GM13977 (cell line): Measurements from ENCODE around the gene ADAP1.
"Not testable (repeated sequence)": the region's sequence is repeated elsewhere in the genome, so short reads cannot be mapped to it uniquely, and the experiment has no call there.

Experiments used
- DNase-seq: peaks from one replicate; pipeline ENCODE4 v3.0.0; 2012; ENCODE audit warnings: low spot score
- in situ Hi-C: fragments of 300-500 bp; cut with MboI; formaldehyde crosslinking; loops from one replicate; pipeline ENCODE4 v1.12.0; 2022; ENCODE audit warnings: low sequenced_read_pairs, low pct_unique_long_range_greater_than_20kb, mixed read lengths, inconsistent platforms; ENCODE audit not compliant: unreplicated experiment
- TF ChIP-seq, protein P1 (sequence below): IDR thresholded peaks from 2 replicates; pipeline ENCODE4 v1.5.1; 2012; ENCODE audit warnings: mild to moderate bottlenecking, control low read depth; ENCODE audit not compliant: insufficient read depth; ENCODE audit errors: extremely low read depth, missing control alignments

Gene ADAP1

DNA sequence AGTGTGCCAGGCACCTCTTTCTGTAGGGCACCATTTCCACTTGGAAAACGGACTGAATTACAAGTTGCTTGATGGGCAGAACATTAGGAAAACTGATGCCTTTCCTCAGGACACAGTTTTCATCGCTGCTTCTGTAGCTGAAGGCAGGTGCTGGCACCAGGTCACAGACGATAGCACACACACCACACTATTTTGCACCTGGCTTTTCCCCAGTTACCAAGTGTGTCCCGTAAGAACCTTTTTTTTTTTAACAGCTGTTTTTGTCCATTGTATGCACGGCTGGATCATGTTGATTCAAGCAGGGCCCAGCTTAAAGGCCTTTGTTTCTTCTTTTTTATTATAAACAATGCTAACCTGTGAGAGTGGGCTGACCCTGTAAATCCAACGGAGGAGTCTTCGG, 79.4 kb downstream of the ADAP1 start:
- in situ Hi-C loops = no loop called here
- DNase-seq = no peak

DNA sequence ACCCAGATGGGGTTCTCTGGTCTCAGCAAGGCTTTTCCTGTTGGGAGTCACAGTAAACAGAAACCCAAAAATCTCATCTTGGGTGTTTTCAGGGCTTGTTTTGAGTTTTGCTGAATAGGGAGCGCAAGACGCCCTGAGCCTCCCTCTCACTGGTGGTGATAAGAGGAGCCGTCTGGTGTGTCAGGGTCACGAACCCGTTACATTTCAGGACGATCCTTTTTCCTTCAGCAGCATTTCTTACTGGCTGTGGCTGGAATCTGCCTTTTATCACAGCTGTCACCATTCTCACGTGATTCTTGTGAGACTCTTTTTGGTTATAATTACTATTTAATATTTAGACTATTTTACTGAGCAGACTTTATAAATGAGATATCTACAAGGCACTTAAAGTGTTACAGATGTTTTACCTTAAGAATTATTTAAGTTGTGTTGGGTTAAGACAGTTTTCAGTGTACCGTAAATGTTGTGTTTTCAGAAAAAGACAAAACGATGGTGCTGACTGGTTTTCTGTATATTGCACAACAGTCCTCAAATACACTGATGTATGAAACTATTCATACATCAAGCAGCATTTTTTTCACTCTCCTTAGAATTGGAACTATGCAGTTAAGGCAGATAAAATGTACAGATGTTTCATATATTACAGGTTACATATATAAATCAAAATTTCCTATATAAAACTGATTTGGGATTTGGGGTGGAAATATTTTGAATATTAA, 80.3 kb downstream of the ADAP1 start:
- DNase-seq = no peak
- in situ Hi-C loops = no loop called here
- TF ChIP-seq, protein P1, sequence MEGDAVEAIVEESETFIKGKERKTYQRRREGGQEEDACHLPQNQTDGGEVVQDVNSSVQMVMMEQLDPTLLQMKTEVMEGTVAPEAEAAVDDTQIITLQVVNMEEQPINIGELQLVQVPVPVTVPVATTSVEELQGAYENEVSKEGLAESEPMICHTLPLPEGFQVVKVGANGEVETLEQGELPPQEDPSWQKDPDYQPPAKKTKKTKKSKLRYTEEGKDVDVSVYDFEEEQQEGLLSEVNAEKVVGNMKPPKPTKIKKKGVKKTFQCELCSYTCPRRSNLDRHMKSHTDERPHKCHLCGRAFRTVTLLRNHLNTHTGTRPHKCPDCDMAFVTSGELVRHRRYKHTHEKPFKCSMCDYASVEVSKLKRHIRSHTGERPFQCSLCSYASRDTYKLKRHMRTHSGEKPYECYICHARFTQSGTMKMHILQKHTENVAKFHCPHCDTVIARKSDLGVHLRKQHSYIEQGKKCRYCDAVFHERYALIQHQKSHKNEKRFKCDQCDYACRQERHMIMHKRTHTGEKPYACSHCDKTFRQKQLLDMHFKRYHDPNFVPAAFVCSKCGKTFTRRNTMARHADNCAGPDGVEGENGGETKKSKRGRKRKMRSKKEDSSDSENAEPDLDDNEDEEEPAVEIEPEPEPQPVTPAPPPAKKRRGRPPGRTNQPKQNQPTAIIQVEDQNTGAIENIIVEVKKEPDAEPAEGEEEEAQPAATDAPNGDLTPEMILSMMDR = no peak

More for the DNA sequence above, 79.4 kb downstream of the ADAP1 start:
- TF ChIP-seq, protein P1 = no peak

DNA sequence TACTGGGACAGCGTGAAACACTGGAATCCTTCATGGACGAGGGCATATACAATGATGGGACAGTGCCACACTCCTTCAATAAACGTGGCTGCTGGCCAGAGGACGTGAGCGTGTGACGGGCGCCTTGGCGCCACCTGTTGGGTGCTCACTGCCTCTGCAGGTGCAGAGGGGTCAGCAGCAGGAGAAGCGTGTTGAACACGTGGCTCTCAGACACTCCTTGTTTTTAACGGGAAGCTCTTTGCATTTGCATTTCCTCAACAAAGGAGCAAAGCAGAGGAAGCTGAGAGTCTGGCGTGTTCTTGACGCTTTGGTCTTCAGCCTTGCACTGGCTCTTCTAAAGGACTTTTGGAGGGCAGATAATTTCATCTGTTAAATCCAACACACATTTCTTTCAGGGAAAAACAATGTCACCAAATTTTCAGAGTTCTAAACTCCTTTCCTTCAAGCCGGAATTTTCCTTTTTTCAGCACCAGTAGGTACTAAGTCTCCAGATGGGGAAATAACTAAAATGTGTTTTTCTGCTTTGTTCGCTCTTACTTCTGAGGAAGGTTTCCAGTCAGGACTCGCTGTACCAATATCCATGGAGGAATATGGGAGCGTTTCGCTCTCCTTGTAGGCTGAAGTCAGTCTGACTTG, 81.0 kb downstream of the ADAP1 start:
- DNase-seq = peak; percentile 88
- TF ChIP-seq, protein P1 = peak; percentile 98
- in situ Hi-C loops = no loop called here

DNA sequence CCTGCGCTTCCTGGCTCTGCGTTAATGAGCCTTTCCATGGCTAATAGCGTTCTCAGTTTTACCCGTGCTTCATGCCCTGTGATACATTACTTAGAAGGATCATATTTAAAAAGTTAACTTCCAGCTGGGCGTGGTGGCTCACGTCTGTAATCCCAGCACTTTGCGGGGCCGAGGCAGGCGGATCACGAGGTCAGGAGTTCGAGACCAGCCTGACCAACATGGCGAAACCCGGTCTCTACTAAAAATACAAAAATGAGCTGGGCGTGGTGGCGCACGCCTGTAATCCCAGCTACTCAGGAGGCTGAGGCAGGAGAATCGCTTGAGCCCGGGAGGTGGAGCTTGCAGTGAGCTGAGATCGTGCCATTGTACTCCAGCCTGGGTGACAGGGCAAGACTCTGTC, 81.8 kb downstream of the ADAP1 start:
- in situ Hi-C loops, DNase-seq: not testable (repeated sequence)

DNA sequence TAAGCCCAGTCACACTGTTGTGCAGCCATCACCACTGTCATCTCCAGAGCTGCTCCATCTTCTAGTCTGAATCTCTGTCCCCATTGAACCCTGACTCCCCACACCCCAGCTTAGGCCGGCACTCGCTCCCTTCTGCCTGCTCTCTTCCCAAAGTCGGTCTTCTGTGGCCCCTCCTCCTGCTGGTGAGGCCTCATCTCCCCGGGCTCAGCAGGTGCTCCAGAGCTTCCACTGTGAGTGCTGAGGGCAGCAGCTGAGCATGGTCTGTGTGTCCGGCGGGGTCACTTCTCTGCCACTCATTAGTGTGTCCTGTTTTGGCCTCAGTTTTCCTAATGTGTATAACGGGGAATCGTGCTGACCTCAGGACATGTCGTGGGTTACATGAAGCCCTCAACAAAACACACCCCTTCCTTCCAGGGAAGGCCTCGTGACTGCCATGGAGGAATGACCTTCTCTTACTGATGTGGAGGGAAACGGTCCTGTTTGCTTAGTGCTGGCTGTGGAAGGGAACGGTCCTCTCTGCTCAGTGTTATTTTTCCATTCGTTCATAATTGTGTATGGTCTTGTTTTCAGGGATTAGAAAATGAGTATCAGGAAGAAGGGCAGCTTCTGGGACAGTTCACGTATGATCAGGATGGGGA, 82.5 kb downstream of the ADAP1 start:
- no peak for DNase-seq
- in situ Hi-C loops = no loop called here
- TF ChIP-seq, protein P1 = no peak

DNA sequence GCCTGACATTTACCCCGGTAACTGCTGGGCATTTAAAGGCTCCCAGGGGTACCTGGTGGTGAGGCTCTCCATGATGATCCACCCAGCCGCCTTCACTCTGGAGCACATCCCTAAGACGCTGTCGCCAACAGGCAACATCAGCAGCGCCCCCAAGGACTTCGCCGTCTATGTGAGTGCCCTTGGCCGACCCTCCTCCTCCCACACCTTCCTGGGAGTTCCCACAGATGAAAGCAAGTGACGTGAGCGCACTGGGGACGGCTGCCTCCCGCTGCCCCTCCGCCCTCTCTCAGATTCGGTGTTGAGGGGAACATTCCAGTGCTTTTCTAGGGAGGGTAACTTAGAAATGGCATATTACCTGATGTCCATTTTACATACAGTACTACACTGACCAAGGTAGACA, 85.1 kb downstream of the ADAP1 start:
- in situ Hi-C loops = loop anchor here (10.0 kb wide), 1 partner anchor 85 kb away; no protein-coding TSS in a partner anchor
- TF ChIP-seq, protein P1 = no peak
- DNase-seq = no peak

DNA sequence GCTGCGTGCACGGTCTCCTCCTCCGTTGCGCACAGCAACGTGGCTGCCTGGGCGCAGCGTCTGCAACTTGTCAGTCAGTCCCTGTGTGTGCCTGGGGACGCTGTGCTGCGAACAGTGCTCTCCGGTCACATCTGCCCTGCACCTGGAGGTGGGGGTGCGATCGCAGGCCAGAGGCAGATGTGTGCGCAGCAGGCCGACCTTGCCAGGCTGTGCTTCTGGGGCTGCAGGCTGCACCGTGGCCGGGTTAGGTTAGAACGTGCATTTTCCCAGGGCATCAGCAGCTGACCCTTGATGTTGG, 86.3 kb downstream of the ADAP1 start:
- in situ Hi-C loops = loop anchor here (10.0 kb wide), 1 partner anchor 83 kb away; no protein-coding TSS in a partner anchor
- DNase-seq = no peak
- TF ChIP-seq, protein P1 = no peak
